Measurements from ENCODE around the gene DENND6B.

The DENND6B gene

DNA sequence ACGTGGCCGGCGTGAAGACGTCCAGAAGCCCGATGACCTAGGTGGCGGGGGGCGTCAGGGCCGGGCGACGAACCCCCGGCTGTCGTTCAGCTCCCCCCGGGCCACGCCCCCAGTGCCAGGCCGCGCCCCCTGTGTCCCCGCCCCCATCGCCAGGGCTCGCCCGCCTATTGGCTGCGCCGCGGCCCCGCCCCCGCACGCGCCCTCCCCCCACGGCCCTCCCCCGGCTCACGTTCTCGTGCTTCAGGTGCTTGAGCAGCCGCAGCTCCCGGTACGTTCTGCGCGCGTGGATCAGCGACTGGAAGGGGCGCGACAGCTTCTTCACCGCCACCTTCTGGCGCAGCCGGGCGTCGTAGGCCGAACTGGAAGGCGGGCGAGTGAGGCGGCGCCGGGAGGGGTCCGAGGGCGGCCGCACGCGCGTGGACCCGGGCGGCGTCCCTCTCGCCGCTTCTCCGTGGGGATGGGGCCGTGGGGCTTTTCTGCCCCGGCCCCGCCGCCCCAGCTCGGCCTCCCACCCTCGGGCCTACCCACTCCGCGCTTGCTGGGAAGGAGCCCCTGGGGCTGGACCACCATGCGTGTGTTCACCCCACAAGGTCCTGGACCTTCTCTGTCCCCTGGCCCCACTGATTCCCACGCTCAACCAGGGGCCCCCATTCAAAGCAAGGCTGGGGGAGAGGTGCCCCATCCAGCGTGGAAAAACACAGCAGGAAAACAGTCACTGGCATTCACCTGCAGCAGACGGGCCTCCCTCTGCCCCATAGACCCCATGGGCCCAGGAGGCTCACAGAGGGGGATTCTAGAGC is 59.0 kb downstream of the DENND6B start:
- peak; percentile 18 for DNase-seq

DNA sequence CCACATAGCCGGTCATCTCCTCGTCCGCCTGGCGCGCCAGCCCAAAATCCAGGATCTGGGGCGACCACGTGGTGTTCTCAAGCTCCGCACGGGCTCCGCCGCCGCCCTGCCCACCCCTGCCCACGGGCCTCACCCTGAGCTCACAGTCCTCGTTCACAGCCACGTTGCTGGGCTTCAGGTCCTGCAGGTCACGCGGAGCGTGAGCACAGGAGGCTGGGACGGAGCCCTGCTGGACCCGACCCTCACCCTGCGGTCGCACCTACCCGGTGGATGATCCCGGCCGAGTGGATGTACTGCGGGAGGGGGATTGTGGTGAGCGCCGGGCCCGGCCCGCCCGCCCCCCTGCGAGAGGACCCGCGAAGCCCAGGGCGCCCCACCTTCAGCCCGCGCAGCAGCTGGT is 59.8 kb downstream of the DENND6B start:
- no peak for DNase-seq

DNA sequence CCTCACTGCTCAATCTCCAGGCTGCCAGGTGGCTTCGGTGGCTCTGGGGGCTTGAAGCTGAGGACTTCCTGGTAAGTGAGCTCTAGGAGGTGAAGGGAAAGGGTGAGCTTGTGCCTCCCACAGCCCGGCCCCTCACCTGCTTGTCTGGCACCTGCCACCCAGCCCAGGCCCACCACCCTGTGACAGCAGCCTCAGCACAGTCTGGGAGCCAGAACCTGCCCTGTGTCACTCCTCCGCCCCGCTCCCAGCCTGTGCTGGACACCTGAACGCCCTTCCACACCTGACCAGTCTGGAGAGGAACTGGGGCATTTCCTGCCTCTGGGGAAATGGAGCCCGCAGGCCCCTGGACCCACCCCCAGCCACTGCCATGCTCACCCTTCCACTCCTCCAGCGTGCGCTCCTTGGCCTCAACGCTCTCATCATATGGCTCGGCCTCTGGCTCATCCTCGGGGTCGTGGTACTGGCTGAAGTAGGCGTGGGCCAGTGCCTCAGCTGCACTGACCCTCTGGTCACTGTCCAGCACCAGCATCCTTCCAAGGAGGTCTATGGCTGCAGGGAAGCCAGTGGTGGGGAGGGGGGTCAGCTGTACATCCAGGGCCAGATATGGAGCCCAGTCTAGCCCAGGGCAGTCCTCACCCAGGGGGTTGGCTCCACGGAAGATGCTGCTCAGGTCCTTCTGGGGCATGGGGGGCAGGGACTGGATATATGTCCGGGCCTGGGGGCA is 61.7 kb downstream of the DENND6B start:
- DNase-seq: no peak

DNA sequence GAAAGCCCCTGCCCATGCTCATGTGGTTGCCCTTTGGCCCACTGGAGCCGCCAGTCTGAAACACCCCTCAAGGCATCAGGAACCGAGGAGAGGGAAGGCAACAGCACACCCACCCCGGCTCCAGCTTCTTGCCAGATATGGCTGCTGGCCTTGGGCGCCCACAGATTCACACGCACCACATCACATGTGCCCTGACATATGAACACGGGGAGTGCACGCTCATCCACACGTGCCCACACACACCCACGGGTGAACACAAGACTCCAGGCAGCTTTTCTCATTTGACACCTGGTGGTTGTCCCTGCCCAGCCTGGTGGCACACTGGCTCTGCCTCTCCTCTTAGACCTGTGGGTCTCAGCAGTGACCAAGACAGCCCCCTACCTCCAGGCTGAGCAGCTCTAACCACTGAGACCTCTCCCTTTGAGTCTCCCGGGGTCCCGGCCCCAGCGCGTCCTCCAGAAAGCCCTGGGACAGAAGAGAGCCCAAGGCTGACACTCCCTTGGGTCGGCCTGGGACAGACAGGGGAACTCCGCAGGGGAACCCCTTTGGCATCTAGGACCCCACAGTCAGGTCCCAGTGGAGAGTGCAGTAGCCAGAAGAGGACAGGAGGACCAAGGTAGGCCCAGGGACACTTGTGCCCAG is 62.6 kb downstream of the DENND6B start:
- DNase-seq: no peak

DNA sequence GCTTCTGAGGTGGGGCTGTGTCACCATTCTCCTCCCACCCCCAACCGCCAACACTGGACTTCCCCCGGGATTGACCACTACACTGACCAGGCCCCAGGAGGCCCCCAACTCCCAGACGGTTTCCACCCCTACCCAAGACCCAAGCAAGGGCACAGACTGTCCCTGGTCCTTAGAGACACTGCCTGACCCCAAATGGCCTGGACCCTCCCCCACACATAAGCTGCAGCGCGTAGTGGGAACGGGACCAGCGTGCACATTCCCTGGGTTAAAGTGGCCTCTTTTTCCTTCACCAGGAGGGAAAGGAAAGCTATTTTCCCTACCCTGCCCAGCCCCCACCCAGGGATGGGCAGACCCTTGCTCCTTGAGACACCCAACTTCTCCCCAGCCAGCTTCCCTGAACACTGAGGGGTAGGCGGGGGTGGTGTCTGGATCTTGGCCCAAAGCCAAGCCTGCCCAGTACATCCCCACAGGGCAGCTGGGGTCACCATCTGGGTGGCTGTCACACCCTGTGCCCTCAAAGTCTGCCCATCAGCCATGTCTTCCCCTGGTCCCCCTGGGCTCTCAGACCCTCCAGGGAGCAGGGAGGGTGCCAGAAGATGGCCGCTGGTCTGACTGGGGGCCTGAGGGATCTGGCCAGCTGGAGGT is 63.7 kb downstream of the DENND6B start:
- DNase-seq: no peak

DNA sequence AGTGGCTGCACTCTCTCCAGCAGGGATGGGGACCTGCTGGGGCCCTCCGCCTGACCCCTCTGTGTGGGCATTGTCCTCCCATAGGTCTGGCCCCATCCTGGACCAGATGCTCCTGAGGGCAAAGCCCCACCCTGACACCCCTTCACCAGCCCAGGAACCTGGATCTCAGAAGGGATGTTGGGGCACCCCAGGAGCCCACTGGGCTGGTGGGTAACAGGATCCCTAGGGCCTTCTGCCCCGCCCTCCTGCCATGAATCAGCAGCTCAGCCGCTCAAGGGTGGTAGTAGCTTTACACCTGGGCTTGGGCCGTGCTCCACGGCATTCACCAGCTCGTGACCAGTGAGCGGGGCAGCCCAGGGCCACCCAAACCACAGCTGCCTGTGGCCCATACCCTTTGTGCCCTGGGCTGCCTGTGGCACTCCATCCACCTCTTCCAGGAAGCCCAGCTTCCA is 64.3 kb downstream of the DENND6B start:
- DNase-seq: no peak

DNA sequence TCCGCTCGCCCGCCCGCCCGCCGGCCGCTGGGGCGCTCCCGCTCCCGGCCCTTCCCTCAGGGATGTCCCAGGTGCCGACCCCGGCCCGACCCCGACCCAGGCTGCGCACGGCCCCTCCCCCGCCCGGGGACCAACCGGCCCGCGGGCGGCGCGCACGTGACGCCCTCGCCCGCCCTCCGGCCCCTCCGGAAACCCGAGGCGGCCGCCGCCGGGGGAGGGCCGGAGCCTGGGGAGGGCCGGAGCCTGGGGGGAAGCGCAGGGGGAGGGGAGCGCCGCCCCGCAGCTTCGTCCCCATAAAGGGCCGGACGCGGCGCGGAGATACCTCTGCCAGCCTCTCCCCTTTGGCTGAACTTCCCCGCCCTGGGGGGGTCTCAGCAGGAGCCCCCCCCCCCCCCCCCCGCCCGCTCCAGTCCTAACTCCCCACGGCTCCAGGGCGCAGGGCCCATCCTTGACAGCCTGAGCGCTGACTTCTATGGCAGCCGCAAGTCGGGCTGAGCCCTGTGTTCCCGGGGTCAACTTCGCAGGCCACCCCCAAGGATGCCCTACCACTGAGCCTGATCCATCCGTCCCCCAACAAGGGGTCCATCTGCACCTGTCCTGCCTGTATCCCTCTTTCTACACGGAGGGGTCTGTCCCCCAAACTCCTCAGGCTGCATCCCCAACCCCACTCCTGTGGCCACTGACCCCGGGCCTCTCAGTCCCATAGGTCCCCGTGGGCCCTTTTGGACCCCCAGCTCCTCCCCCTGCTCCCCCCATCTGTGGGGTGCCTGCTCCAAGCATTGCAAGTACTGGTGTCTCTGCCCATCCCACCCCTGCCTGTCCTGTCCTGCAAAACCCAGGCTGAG is 65.0 kb downstream of the DENND6B start, which contains the start of gene MAPK12:
Gene MAPK12, minus strand, starts transcription at position 69 of the 845 bp plus-strand sequence. CDS start 174 bp downstream, outside the sequence.
- peak; percentile 63 for DNase-seq

DNA sequence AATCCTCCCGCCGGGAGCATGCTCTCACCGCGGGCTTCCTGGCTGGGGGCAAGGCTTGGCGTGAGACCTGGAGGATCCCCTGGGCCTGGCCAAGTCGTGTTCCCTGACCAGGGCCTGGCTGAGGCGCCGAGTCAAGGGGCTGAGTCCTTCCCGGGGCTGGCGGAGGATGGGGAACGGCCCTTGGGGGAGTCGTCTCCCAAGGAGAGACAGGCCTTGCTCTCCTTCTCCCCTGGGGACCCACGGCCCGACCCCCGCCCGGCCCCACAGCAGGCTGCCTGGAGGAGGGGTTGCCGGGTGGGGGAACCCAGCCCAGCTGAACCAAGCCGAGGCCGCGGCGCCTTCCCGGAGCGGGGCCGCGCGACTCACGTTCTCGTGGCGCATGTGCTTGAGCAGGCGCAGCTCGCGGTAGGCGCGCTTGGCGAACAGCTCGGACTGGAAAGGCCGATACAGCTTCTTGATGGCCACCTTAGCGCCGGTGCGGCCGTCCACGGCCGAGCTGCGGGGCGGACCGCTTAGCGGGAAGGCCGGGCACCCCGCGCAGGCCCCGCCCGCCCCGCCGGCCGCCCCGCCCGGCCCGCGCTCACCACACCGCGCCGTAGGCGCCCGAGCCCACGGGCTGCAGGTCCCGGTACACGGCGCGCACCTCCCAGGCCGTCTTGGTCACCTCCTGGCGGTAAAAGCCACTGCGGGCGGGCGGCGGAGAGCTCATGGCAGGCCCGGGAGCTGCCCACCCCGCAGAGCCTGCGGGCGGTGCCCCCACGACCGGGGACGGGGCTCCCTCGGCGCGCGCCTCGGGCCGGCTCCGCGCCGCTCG is 65.8 kb downstream of the DENND6B start:
- peak; percentile 49 for DNase-seq

DNA sequence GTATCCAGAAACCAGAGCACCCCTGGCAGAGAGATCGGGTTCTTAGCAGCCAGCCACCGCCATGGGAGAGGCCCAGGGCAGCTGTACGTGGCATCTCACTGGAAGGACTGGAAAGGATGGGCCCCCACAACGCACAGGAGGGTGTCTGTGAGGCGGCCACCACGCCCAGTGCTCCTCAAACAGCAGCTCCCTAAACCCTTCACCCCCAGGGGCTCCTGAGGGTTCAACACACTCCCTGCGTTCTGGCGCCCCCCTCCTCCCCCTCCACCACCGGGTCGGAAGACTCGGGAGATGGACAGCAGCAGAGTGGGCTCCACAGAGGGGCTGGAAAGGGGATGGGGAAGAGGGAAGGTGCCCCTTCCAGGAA is 66.4 kb downstream of the DENND6B start:
- no peak for DNase-seq

DNA sequence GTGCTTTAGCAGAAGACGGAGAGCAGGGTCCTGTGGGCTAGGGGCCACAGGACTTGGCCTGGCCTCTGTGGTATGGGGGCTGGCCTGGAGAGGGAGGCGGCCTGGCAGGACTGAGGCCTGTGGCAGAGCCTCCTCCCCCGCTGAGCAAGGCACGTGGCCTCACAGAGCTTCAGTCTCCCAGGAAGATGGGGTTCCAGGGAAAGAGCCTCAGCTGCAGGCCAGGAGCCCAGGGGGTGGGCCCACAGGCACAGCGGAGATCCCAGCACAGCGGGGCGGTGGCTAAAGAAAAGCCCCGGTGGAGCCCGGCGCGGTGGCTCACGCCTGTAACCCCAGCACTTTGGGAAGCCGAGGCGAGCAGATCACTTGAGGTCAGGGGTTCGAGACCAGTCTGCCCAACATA is 67.5 kb downstream of the DENND6B start:
- no peak for DNase-seq

Data from NCI-H146 (cell line).